ENCODE data around the gene NEK6.
A peak's percentile ranks its signal among the peaks of the same experiment; 100 is the strongest.

Gene NEK6

GRCh38 chr9:124342776-124343485 lies 85.2 kb downstream of the NEK6 start:
- peak; percentile 61 for DNase-seq (ENCODE audit: low spot score)

- DNase-seq (ENCODE audit: low spot score): no peak
These were observed 86.0 kb downstream of the NEK6 start for GRCh38 chr9:124343533-124344290.

- DNase-seq (ENCODE audit: low spot score): no peak
These were observed 86.7 kb downstream of the NEK6 start for GRCh38 chr9:124344291-124345050.

DNA sequence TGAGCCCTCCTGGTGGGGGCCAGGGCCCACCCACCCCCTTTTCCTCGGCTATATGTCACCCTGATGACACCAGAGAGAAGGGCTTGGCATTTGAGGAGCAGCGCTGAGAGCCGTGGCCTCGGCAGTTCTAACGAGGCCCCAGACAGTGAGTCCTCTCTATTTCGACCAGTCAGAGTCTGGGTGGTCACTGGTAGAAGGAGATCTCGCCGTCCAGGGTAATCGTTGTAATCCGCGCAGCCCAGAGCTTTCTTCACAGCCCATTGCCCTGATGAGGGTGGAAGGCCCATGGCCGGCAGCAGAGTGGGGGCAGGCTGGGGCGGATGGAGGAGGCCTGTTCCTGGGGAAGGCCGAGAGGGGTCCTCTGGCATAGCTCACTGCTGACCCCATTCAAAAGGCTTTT lies 87.3 kb downstream of the NEK6 start:
- DNase-seq (ENCODE audit: low spot score): no peak

GRCh38 chr9:124345751-124346281 lies 88.1 kb downstream of the NEK6 start:
- DNase-seq (ENCODE audit: low spot score): no peak

GRCh38 chr9:124346347-124347163 lies 88.8 kb downstream of the NEK6 start:
- no peak for DNase-seq (ENCODE audit: low spot score)

GRCh38 chr9:124347206-124347967 lies 89.6 kb downstream of the NEK6 start:
- DNase-seq (ENCODE audit: low spot score): no peak

GRCh38 chr9:124347968-124348358 lies 90.2 kb downstream of the NEK6 start:
- DNase-seq (ENCODE audit: low spot score): no peak

DNA sequence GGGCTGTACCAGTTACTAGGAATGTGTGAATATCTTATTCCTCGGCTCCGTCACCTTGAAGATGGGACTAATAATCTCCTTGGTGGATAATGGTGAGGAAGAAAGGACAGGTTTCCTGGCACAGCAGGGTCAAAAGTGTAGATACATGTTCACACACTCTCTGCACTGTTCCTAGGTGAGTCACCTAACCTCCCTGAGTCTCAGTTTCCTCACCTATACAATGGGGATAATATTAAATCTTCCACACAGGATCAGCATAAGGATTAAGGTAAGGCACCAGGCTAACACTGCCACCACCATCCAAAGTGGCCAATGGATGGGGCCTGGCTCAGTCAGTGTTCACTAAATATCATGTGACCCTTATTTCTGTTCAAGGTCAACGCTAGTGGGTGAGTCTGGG lies 90.6 kb downstream of the NEK6 start:
- no peak for DNase-seq (ENCODE audit: low spot score)

- no peak for DNase-seq (ENCODE audit: low spot score)
These were observed 91.1 kb downstream of the NEK6 start for GRCh38 chr9:124348831-124349230.

DNA sequence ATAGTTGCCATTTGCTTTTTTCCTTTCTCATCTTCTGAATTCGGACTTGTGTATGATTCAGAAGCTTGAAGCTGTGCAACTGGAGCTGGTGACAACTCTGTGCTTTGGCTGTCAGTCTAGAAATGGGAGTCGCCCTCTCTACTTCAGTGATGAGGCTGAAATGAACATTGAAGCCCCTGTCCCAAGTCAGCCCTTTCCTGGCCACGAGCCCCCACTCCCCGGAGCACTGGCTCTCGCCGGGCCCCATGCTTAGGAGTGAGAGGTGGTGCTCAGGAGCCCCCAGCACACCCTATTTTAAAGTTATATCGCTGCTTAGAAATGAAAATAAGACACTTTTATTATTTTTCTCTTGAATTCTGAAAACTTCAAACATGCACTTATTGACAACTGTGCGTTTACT lies 91.5 kb downstream of the NEK6 start:
- DNase-seq (ENCODE audit: low spot score): no peak

- no peak for DNase-seq (ENCODE audit: low spot score)
These were observed 92.1 kb downstream of the NEK6 start for GRCh38 chr9:124349675-124350493.

DNA sequence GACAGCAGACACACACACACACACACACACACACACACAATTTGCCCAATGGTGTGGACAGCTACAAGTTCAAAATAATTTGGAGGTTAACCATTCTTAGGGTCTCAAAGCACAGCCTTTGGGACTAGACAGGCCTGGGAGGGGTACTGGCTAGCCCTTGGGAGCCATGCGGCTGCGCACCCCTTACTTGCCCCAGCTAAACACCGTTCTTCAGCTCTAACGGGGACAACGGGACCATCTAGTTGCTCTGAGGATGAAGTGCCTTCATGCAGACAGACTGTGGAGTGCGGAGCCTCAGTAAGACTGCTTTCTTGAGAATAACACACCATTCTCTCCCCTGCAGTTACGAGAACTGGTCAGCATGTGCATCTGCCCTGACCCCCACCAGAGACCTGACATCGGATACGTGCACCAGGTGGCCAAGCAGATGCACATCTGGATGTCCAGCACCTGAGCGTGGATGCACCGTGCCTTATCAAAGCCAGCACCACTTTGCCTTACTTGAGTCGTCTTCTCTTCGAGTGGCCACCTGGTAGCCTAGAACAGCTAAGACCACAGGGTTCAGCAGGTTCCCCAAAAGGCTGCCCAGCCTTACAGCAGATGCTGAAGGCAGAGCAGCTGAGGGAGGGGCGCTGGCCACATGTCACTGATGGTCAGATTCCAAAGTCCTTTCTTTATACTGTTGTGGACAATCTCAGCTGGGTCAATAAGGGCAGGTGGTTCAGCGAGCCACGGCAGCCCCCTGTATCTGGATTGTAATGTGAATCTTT lies 92.9 kb downstream of the NEK6 start:
- DNase-seq (ENCODE audit: low spot score): no peak

DNA sequence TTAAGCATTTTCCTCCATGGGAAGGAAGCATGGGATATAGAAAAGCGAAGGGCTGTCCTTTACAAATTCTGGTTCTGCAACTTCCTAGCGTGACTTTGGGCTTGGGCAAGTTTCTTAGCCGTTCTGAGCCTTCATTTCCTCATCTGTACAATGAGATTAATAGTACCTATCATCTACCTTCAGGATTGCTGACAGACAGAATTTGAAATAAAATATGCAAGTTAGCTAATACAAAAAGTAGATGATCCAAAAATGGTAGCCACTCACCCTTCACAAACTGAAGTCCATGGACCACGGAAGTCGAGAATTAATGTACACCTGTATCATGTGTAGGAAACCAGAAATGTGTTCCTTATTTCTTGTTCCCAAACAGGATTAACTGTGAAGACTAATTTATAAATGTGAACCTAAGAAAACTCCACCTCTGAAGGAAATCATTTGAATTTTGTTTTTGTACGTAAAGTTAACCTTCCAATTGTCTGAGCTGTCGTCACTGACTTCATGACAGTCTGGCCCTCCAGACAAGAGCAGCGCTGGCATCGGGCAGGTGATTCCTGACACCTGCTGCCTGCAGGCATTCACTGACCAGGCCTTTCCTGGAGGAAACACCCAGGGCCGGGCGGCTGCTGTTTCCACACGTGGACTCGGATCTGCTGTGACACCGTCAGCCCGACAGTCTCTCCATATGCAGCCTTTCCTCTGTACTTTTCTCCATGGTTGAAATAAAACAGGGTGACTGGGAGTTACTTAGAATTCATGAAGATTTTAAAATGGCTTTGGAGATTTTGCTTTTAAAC lies 94.1 kb downstream of the NEK6 start:
- no peak for DNase-seq (ENCODE audit: low spot score)

- DNase-seq (ENCODE audit: low spot score): peak; percentile 68
These were observed 94.9 kb downstream of the NEK6 start for GRCh38 chr9:124352616-124353015.

DNA sequence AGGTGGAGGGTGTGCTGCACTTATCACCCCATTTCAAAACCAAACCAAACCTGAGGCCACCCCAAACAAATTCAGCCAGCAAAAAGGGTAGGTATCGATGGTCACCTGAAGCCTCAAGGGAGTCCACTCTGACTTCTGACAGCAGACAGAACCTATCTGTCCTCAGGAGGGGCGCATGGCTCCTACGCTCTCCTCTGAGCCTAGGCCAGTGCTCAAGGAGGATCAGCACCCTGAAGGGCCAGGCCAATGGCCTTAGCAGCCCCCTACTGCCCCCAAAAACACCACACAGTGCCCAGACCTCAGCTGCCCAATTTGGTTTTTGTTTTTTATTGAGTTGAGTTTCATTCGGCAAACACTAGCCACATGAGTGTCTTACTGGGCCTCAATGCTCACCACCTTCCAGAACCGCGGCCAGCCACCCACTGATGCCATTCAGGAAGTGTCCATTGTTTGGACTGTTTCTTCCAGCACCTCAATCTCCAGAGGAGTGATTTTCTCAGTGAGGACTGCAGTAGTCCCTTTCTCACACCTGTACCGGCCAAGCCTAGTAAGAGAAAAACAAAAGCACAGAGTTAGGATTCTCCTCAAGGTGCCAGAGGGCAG lies 95.5 kb downstream of the NEK6 start:
- DNase-seq (ENCODE audit: low spot score): no peak

GRCh38 chr9:124353811-124354274 lies 96.1 kb downstream of the NEK6 start:
- no peak for DNase-seq (ENCODE audit: low spot score)

All from pons (tissue), 1 donor.